Osteocyte (in vitro differentiated cells): ENCODE measurements around the gene PXDC1. TPM values are rescaled to one million over a fixed set of nuclear protein-coding genes. Genes with fewer than 3 reads are reported as not detected.
A peak's percentile ranks its signal among the peaks of the same experiment; 100 is the strongest.

Source experiments
- DNase-seq: peaks from one replicate; pipeline ENCODE4 v3.0.0; 2021; ENCODE audit warnings: mixed read lengths; ENCODE audit not compliant: unreplicated experiment; ENCODE audit errors: extremely low spot score
- H3K27ac Mint-ChIP-seq: one replicate; pipeline ENCODE4 v1.8.0; 2021; ENCODE audit warnings: mild to moderate bottlenecking, mixed read lengths; ENCODE audit not compliant: unreplicated experiment
- H3K27me3 Mint-ChIP-seq: one replicate; pipeline ENCODE4 v1.8.0; 2021; ENCODE audit warnings: mixed read lengths; ENCODE audit not compliant: unreplicated experiment
- H3K36me3 Mint-ChIP-seq: one replicate; pipeline ENCODE4 v1.8.0; 2021; ENCODE audit warnings: mixed read lengths; ENCODE audit not compliant: unreplicated experiment
- H3K4me1 Mint-ChIP-seq: one replicate; pipeline ENCODE4 v1.8.0; 2021; ENCODE audit warnings: mixed read lengths; ENCODE audit not compliant: unreplicated experiment
- H3K4me3 Mint-ChIP-seq: one replicate; pipeline ENCODE4 v1.8.0; 2021; ENCODE audit warnings: mild to moderate bottlenecking, moderate library complexity, mixed read lengths; ENCODE audit not compliant: unreplicated experiment
- H3K9me3 Mint-ChIP-seq: one replicate; pipeline ENCODE4 v1.8.0; 2021; ENCODE audit warnings: mixed read lengths; ENCODE audit not compliant: unreplicated experiment
- CTCF ChIP-seq: fragments of 200-600 bp; sonication (generic); IDR thresholded peaks from 2 replicates; pipeline ENCODE4 v1.5.0; 2021; ENCODE audit warnings: antibody characterized with exemption, mild to moderate bottlenecking, moderate library complexity
- total RNA-seq: library from RNA; stranded (reverse); gene quantifications from 2 replicates; pipeline ENCODE4 v1.2.1, GENCODE V29; 2021

Gene PXDC1
- total RNA-seq, 1 donor from 2014 or later: 129 TPM

- peaks cover 64% of the 10 kb centered on the region for H3K4me1 Mint-ChIP-seq
- DNase-seq: no peak
- peaks cover 67% of the 10 kb centered on the region for H3K36me3 Mint-ChIP-seq
- no peak for TF ChIP-seq CTCF
- H3K4me3 Mint-ChIP-seq: no peak overlapping the region
- peaks cover 5% of the 10 kb centered on the region for H3K9me3 Mint-ChIP-seq
- H3K27ac Mint-ChIP-seq: peak overlapping the region; percentile 34
- no peaks in the 10 kb centered on the region for H3K27me3 Mint-ChIP-seq
Measured at GRCh38 chr6:3734023-3734422, 17.5 kb downstream of the PXDC1 start.

- no peak overlapping the region for H3K4me3 Mint-ChIP-seq
- peaks cover 72% of the 10 kb centered on the region for H3K36me3 Mint-ChIP-seq
- H3K27me3 Mint-ChIP-seq: no peaks in the 10 kb centered on the region
- no peak for DNase-seq
- peaks cover 5% of the 10 kb centered on the region for H3K9me3 Mint-ChIP-seq
- no peak for TF ChIP-seq CTCF
- no peak overlapping the region for H3K27ac Mint-ChIP-seq
- peaks cover 62% of the 10 kb centered on the region for H3K4me1 Mint-ChIP-seq
Measured at GRCh38 chr6:3733321-3733925, 18.1 kb downstream of the PXDC1 start.

GRCh38 chr6:3732345-3733141 is 19.0 kb downstream of the PXDC1 start:
- peaks cover 70% of the 10 kb centered on the region for H3K36me3 Mint-ChIP-seq
- H3K4me1 Mint-ChIP-seq: peaks cover 54% of the 10 kb centered on the region
- peak overlapping the region; percentile 77 for H3K27ac Mint-ChIP-seq
- no peaks in the 10 kb centered on the region for H3K27me3 Mint-ChIP-seq
- H3K4me3 Mint-ChIP-seq: no peak overlapping the region
- H3K9me3 Mint-ChIP-seq: peaks cover 5% of the 10 kb centered on the region
- DNase-seq: no peak
- TF ChIP-seq CTCF: peak; percentile 89

GRCh38 chr6:3731700-3732099 is 19.8 kb downstream of the PXDC1 start:
- Mint-ChIP-seq H3K4me1 (peaks cover 55% of the 10 kb centered on the region), H3K9me3 (peaks cover 5% of the 10 kb centered on the region), H3K27ac (peak overlapping the region; percentile 77), H3K4me3 (no peak overlapping the region), H3K36me3 (peaks cover 70% of the 10 kb centered on the region), H3K27me3 (no peaks in the 10 kb centered on the region)
- no peak for TF ChIP-seq CTCF
- no peak for DNase-seq

GRCh38 chr6:3729603-3730344 is 21.7 kb downstream of the PXDC1 start:
- Mint-ChIP-seq H3K27ac (peak overlapping the region; percentile 38), H3K27me3 (no peaks in the 10 kb centered on the region), H3K4me3 (no peak overlapping the region), H3K4me1 (peaks cover 56% of the 10 kb centered on the region), H3K9me3 (peaks cover under 1% of the 10 kb centered on the region), H3K36me3 (peaks cover 56% of the 10 kb centered on the region)
- DNase-seq: no peak
- TF ChIP-seq CTCF: no peak
